ENCODE data around the gene AHDC1. TPM values are rescaled to one million over a fixed set of nuclear protein-coding genes. Genes with fewer than 3 reads are reported as not detected.
"Not testable (repeated sequence)": the region's sequence is repeated elsewhere in the genome, so short reads cannot be mapped to it uniquely, and the experiment has no call there.

Gene AHDC1
- total RNA-seq, 4 donors from 2014 or later = 26.4 to 39.9 (median 34.6) TPM

DNA sequence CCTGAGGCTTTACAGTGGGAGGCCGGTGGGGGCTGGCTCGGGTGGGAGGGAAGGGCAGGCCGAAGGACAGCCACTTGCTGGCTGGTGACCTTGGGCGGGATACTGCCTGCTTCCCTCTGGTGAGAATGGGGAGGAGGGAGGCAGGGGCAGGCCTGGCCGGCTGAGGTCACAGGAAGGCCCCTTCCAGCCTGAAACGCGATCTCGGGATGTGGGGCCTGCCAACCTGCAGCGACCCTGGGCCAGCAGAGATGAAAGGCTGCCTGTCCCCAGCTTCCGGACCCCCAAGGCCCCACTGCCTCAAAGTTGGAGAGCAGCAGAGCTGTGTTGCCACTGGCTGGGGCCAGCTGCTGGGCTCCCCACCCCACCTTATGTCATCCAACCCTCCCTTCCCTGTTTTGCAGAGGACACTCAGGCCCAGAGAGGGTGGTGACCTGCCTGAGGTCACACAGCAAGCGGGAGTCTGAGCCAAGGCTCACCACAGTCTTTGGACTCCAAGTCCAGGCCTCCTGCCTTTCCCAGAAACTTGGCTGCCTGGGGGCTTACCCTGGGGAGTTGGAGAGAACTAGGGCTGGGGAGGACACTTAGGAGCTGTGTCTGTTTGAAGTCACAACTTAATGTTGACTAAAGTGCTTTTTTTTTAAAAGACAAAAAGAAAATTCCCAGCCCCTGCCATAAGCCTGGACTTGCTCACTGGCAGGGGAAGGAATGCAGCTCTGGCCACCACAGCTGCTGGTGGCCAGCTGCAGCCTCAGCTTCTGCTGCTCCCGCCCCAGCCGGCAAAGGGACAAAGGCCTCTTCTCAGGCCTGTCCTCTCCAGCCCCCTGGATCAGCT, 99.1 kb downstream of the AHDC1 start:
- H3K9me3 ChIP-seq = no peaks in the 10 kb centered on the region
- H3K4me3 ChIP-seq = peak overlapping the region in 1 of 4 donors; percentile 31
- peak; percentile 76 to 81 for DNase-seq (ENCODE audit: low spot score in 2 of 2)
- peaks cover 7 to 43% (median 25%) of the 10 kb centered on the region in 4 donors for H3K4me1 ChIP-seq
- TF ChIP-seq EP300 (IDR thresholded peaks at IDR 0.05) (peak in 1 of 2 donors; percentile 66), POLR2A (IDR thresholded peaks at IDR 0.05) (no peak)
- TF ChIP-seq, protein P1, sequence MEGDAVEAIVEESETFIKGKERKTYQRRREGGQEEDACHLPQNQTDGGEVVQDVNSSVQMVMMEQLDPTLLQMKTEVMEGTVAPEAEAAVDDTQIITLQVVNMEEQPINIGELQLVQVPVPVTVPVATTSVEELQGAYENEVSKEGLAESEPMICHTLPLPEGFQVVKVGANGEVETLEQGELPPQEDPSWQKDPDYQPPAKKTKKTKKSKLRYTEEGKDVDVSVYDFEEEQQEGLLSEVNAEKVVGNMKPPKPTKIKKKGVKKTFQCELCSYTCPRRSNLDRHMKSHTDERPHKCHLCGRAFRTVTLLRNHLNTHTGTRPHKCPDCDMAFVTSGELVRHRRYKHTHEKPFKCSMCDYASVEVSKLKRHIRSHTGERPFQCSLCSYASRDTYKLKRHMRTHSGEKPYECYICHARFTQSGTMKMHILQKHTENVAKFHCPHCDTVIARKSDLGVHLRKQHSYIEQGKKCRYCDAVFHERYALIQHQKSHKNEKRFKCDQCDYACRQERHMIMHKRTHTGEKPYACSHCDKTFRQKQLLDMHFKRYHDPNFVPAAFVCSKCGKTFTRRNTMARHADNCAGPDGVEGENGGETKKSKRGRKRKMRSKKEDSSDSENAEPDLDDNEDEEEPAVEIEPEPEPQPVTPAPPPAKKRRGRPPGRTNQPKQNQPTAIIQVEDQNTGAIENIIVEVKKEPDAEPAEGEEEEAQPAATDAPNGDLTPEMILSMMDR (IDR thresholded peaks at IDR 0.05) = peak in 1 of 5 experiments; percentile 9
- H3K36me3 ChIP-seq = no peaks in the 10 kb centered on the region
- H3K27me3 ChIP-seq = no peaks in the 10 kb centered on the region
- WGBS, 2 donors = 15 to 25% methylated on average over 8 to 13 of the region's 13 CpGs
- H3K27ac ChIP-seq = peak overlapping the region; percentile 64 to 93 (median 88)

DNA sequence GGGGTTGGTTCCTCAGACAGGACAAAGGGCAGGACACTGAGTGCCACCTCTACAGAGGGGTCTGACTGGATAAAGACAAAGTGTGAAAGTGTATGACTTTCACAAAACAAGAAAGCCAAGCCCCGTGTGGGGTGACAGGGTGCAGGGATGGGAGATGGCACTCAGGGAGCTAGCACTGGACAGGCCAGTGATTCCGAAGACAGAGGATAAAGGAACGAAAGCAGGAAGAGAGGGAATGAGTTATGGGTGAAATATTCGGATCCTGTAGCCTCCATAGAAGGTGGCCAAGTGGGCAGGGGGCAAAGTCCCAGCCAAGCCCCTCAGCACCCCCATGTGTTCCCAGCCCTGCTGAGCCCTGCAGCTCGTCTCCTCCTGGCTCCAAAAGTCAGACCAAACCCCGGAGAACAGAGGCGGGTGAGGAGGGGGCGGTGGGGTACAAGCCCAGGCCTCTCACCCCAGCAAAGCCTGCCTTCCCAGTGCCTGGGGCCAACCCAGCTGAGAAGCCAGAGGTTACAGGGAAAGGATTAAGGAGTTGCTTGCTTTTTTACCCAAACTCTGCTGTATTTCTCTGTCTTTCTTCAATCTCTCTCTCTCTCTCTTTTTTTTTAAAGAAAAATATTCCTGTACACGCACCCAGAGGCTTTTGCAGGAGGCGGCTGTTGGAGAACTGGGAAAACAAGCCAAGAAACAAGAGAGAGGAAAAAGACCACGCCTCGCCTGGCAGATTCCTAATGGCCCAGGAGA, 99.9 kb downstream of the AHDC1 start:
- Histone ChIP-seq H3K9me3 (no peaks in the 10 kb centered on the region), H3K27me3 (no peaks in the 10 kb centered on the region), H3K4me1 (peaks cover 7 to 38% (median 25%) of the 10 kb centered on the region in 4 donors), H3K36me3 (no peaks in the 10 kb centered on the region), H3K27ac (peak overlapping the region; percentile 64 to 93 (median 88)), H3K4me3 (peak overlapping the region in 1 of 4 donors; percentile 31)
- WGBS, 2 donors = 16 to 17% methylated on average over 12 of the region's 12 CpGs
- TF ChIP-seq EP300 (IDR thresholded peaks at IDR 0.05) = no peak
- TF ChIP-seq POLR2A (IDR thresholded peaks at IDR 0.05) = no peak
- TF ChIP-seq, protein P1 (IDR thresholded peaks at IDR 0.05) = no peak
- DNase-seq (ENCODE audit: low spot score in 2 of 2) = no peak

DNA sequence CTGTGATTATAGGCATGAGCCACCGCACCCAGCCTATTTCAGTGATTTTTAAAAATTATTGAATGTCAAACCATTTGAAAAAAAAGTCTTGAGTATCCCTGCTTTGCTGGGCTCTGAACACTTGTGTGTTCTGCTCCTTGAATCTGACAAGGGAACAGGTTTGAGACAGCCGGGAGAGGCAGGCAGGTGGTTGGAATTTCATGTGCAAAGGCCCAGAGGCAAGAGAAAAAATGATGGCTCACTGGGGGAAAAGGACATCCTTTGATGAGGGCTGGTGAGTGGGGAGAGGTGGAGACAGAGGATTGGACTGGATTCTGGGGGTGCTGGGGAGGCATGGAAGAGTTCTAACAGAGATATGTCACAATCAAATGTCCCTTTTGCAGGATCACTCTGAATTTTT, 100.9 kb downstream of the AHDC1 start:
- WGBS, 2 donors = 92 to 95% methylated on average over 2 of the region's 2 CpGs
- peak overlapping the region; percentile 0 to 93 (median 88) for H3K27ac ChIP-seq
- no peaks in the 10 kb centered on the region for H3K36me3 ChIP-seq
- H3K9me3 ChIP-seq = no peaks in the 10 kb centered on the region
- H3K4me1 ChIP-seq = peaks cover 7 to 38% (median 25%) of the 10 kb centered on the region in 4 donors
- no peak overlapping the region for H3K4me3 ChIP-seq
- H3K27me3 ChIP-seq = no peaks in the 10 kb centered on the region
- DNase-seq (ENCODE audit: low spot score in 2 of 2) = no peak
- TF ChIP-seq POLR2A (IDR thresholded peaks at IDR 0.05) (no peak), EP300 (IDR thresholded peaks at IDR 0.05) (no peak)
- TF ChIP-seq, protein P1 (IDR thresholded peaks at IDR 0.05) = no peak

DNA sequence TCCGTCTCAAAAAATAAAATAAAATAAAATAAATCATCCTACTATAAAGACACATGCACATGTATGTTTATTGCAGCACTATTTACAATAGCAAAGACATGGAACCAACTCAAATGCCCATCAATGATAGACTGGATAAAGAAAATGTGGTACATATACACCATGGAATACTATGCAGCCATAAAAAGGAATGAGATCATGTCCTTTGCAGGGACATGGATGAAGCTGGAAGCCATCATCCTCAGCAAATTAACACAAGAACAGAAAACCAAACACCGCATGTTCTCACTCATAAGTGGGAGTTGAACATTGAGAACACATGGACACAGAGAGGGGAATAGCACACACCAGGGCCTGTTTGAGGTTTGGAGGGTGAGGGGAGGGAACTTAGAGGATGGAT, 102.8 kb downstream of the AHDC1 start:
- 98% methylated on average over 2 of the region's 2 CpGs for WGBS, 2 donors
- peaks cover 7 to 51% (median 31%) of the 10 kb centered on the region in 4 donors for H3K4me1 ChIP-seq
- not testable (repeated sequence) for H3K27ac ChIP-seq; DNase-seq (ENCODE audit: low spot score in 2 of 2); H3K36me3 ChIP-seq; H3K9me3 ChIP-seq; H3K27me3 ChIP-seq; H3K4me3 ChIP-seq

DNA sequence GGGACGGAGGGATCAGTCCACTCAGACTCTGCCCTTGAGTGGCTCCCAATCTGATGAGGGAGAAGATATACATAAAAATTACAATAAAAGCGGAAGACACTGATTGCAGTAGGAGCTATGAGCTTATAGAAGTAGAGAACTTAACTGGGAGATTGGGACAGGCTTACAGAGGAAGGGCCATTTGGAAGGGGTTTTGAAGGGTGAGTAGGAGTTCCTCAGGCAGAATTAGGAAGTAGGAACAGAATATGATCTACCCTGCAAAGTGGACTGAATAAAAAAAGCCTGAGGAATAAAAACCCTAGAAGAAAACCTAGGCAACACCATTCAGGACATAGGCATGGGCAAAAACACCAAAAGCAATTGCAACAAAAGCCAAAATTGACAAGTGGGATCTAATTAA, 104.8 kb downstream of the AHDC1 start:
- H3K4me1 ChIP-seq = peaks cover 0 to 35% (median 15%) of the 10 kb centered on the region in 4 donors
- H3K9me3 ChIP-seq = no peaks in the 10 kb centered on the region
- H3K4me3 ChIP-seq = no peak overlapping the region
- DNase-seq (ENCODE audit: low spot score in 2 of 2) = no peak
- H3K36me3 ChIP-seq = no peaks in the 10 kb centered on the region
- TF ChIP-seq, protein P1 (IDR thresholded peaks at IDR 0.05) = no peak
- no peak for TF ChIP-seq POLR2A (IDR thresholded peaks at IDR 0.05)
- no peak overlapping the region for H3K27ac ChIP-seq
- H3K27me3 ChIP-seq = no peaks in the 10 kb centered on the region
- WGBS, 2 donors = 95% methylated on average over 2 of the region's 2 CpGs
